ENCODE measurements around the gene VPS52.

GRCh38 chr6:33276581-33276863 lies 4.8 kb upstream of the VPS52 start:
- TF ChIP-seq SREBF1 (IDR thresholded peaks at IDR 0.05; ENCODE audit: borderline replicate concordance, low read depth, low read length) (no peak), ZNF41 (CRISPR knock-in tag; conservative IDR thresholded peaks at IDR 0.05) (no peak; the same call in 1 of the 2 replicates)
